DND-41 (cell line): ENCODE data around the gene AGMO.

Experiments used
- CTCF ChIP-seq: IDR thresholded peaks from 2 replicates; pipeline ENCODE4 v1.5.1; 2012; ENCODE audit warnings: borderline replicate concordance, low read length, moderate library complexity, mild to moderate bottlenecking; ENCODE audit not compliant: poor library complexity, severe bottlenecking; ENCODE audit errors: extremely low read depth
- EZH2 ChIP-seq: IDR thresholded peaks from 3 replicates; pipeline ENCODE4 v1.6.1; 2012; ENCODE audit warnings: borderline replicate concordance, low read depth, mild to moderate bottlenecking, moderate library complexity, low read length, inconsistent platforms; ENCODE audit not compliant: severe bottlenecking

GRCh38 chr7:15494711-15495110 lies 67.1 kb downstream of the AGMO start:
- no peak for TF ChIP-seq EZH2
- TF ChIP-seq CTCF, result no peak
